Myometrial cell (primary cell): ENCODE data around the gene FAM124B. TPM values are rescaled to one million over a fixed set of nuclear protein-coding genes. Genes with fewer than 3 reads are reported as not detected.

Experiments used
- total RNA-seq: library from RNA; depleted of rRNA; stranded (reverse); fragments of >200 nt; gene quantifications from 2 replicates; pipeline ENCODE4 v1.2.3, GENCODE V29; 2015

Gene FAM124B, protein sequence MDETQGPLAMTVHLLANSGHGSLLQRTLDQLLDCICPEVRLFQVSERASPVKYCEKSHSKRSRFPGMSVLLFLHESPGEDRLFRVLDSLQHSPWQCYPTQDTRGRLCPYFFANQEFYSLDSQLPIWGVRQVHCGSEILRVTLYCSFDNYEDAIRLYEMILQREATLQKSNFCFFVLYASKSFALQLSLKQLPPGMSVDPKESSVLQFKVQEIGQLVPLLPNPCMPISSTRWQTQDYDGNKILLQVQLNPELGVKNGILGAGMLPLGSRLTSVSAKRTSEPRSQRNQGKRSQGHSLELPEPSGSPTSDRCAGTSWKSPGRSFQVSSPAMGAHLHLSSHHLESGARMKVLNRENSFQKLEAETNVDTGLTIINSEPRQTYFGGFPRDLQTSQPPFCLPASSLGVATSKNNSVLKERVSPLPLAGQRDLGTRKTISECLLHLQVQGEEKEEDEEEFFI
- not detected in 2 replicates for total RNA-seq

DNA sequence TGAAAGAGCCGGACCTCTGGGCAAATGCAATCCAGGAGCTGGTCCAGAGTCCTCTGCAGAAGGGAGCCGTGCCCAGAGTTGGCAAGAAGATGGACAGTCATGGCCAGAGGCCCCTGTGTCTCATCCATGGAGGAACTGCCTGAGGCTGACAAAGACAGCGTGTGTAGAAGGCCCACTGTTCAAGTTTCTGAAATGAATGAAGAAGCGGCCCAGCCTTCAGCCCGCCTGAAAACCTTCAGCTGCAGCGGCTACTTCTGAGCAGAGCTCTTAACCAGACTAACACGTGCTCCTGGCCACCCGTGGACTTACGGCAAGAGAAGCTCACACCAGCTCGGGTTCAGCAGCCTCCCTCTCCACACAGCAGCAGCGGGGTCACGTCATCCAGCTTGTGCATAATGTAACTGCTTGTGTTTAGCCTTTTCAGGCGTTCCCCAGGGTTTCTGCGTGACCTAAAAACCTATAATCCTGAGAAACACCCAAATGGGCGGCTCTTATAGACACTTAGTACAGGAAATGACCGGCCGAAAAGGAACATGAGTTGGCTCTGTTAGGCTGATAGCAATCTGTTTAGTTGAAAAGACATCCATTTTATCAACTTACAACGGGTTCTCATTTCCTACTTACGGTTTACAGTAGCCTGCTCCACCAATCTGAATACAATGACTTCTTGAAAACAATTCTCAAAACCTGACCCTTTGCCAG lies at the start of gene FAM124B:
FAM124B (minus strand) TSS at position 467 of the 702 bp plus-strand sequence; CDS start at position 128, 339 bp downstream.

Other genes with a start within 250 kb of the FAM124B start
- 39.2 and 41.8 TPM in 2 replicates for gene CUL3, start 183.3 kb upstream of the FAM124B start, total RNA-seq